NCI-H2196 (cell line): ENCODE measurements around the gene MRRF.
A peak's percentile ranks its signal among the peaks of the same experiment; 100 is the strongest.
"Not testable (repeated sequence)": the region's sequence is repeated elsewhere in the genome, so short reads cannot be mapped to it uniquely, and the experiment has no call there.

Experiments used
- DNase-seq: peaks from one replicate; lab custom pipeline; 2025; ENCODE audit not compliant: unreplicated experiment; lab: John Stamatoyannopoulos, UW

The MRRF gene

GRCh38 chr9:122274055-122274454 lies 9.4 kb downstream of the MRRF start:
- DNase-seq, result no peak

- DNase-seq, result no peak
These were observed 11.4 kb downstream of the MRRF start for GRCh38 chr9:122276096-122276495.

GRCh38 chr9:122277285-122277897 lies 12.7 kb downstream of the MRRF start:
- no peak for DNase-seq

- no peak for DNase-seq
These were observed 16.7 kb downstream of the MRRF start for GRCh38 chr9:122281368-122281767.

- no peak for DNase-seq
These were observed 22.1 kb downstream of the MRRF start for GRCh38 chr9:122286764-122287163.

- DNase-seq, result no peak
These were observed 22.6 kb downstream of the MRRF start for GRCh38 chr9:122287214-122287720.

GRCh38 chr9:122291458-122291857 lies 26.8 kb downstream of the MRRF start:
- no peak for DNase-seq

- no peak for DNase-seq
These were observed 29.8 kb downstream of the MRRF start for GRCh38 chr9:122294531-122294930.

- DNase-seq, result no peak
These were observed 32.8 kb downstream of the MRRF start for GRCh38 chr9:122297512-122297911.

- DNase-seq, result no peak
These were observed 37.8 kb downstream of the MRRF start for GRCh38 chr9:122302237-122303093.

- DNase-seq, result no peak
These were observed 42.4 kb downstream of the MRRF start for GRCh38 chr9:122307061-122307460.

- DNase-seq, result no peak
These were observed 43.2 kb downstream of the MRRF start for GRCh38 chr9:122307925-122308324.

GRCh38 chr9:122309861-122310260 lies 45.2 kb downstream of the MRRF start:
- no peak for DNase-seq

- DNase-seq, result peak; percentile 7
These were observed 49.5 kb downstream of the MRRF start for GRCh38 chr9:122314165-122314564.

- no peak for DNase-seq
These were observed 50.9 kb downstream of the MRRF start for GRCh38 chr9:122315534-122315933.

- no peak for DNase-seq
These were observed 53.6 kb downstream of the MRRF start for GRCh38 chr9:122318284-122318683.

GRCh38 chr9:122320413-122320881 lies 55.8 kb downstream of the MRRF start:
- DNase-seq, result peak; percentile 27

GRCh38 chr9:122322553-122322952 lies 57.9 kb downstream of the MRRF start:
- no peak for DNase-seq

GRCh38 chr9:122324665-122325064 lies 60.0 kb downstream of the MRRF start:
- not testable (repeated sequence) for DNase-seq

- no peak for DNase-seq
These were observed 60.4 kb downstream of the MRRF start for GRCh38 chr9:122325124-122325523.

- DNase-seq, result no peak
These were observed 62.5 kb downstream of the MRRF start for GRCh38 chr9:122327175-122327574.

- DNase-seq, result no peak
These were observed 64.9 kb downstream of the MRRF start for GRCh38 chr9:122329597-122329996.
